Adrenal gland (tissue), 5 donors: Measurements from ENCODE around the gene AIF1.
A peak's percentile ranks its signal among the peaks of the same experiment; 100 is the strongest.

ENCODE experiments used
- POLR2A ChIP-seq, 2 donors: fragments of 450-650 bp; IDR thresholded peaks; one replicate each; pipeline ENCODE4 v1.6.1; 2017; ENCODE audit warnings: antibody characterized with exemption in 2 of 2, mild to moderate bottlenecking in 2 of 2, moderate library complexity in 1 of 2
- TF ChIP-seq, protein P1 (sequence below), 6 experiments: fragments of 450-650 bp in 4 of 6; fragments of 200-600 bp in 2 of 6; sonication (generic) in 1 of 6; IDR thresholded peaks; 1 replicate in 5 of 6; 2 replicates in 1 of 6; pipeline versions ENCODE4 v1.5.1 to v1.8.0; 2016 to 2021; ENCODE audit warnings: antibody characterized with exemption in 6 of 6, mild to moderate bottlenecking in 2 of 6, moderate library complexity in 1 of 6
- donor health status: DM: no; HTN: no; CAD: no.

DNA sequence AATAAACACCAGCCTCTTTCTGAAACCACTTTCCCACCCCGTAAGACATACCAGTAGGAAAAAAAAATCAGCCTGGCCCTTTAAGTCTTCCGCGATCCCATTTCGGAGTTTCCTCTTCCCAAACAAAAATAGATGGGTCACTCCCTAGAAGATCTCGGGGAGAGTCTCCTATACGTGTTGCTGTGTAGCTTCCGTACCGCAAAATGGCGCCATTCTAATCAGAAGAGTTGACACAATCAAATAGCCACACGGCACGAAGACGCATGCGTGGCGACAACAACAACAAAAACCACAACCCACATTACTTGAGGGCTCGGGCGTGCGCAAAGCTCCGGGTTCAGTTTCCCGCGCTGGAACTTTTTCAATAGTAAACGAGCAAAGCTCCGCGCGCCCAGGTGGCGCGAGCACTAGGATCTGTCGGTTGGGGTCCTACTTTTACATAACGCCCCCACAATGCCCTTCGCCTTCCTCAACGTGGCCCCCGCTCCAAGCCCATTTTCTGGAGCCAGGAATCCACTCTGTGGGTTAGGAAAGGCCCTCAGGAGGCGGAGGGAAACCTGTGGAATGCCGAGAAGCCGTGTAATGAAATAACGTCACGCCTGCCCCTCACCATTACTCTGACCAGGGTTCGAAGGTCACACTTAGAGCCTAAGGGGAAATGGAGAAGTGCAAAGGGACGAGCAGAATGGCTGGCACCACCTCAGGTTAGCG is 49.9 kb downstream of the AIF1 start, which contains the start of gene GPANK1:
- TF ChIP-seq POLR2A (IDR thresholded peaks at IDR 0.05), result peak; percentile 35 to 84
- TF ChIP-seq, protein P1, sequence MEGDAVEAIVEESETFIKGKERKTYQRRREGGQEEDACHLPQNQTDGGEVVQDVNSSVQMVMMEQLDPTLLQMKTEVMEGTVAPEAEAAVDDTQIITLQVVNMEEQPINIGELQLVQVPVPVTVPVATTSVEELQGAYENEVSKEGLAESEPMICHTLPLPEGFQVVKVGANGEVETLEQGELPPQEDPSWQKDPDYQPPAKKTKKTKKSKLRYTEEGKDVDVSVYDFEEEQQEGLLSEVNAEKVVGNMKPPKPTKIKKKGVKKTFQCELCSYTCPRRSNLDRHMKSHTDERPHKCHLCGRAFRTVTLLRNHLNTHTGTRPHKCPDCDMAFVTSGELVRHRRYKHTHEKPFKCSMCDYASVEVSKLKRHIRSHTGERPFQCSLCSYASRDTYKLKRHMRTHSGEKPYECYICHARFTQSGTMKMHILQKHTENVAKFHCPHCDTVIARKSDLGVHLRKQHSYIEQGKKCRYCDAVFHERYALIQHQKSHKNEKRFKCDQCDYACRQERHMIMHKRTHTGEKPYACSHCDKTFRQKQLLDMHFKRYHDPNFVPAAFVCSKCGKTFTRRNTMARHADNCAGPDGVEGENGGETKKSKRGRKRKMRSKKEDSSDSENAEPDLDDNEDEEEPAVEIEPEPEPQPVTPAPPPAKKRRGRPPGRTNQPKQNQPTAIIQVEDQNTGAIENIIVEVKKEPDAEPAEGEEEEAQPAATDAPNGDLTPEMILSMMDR (IDR thresholded peaks at IDR 0.05), result no peak
